Cardiac fibroblast (primary cell): Measurements from ENCODE around the gene ALLC.
"Not testable (repeated sequence)": the region's sequence is repeated elsewhere in the genome, so short reads cannot be mapped to it uniquely, and the experiment has no call there.

ENCODE experiments used
- DNase-seq, 2 donors: peaks; one replicate each; pipeline versions ENCODE4 v3.0.0 to v3.0.0-alpha.2; 2010; ENCODE audit warnings: low read depth in 2 of 2
- H3K4me3 ChIP-seq, 2 donors: replicated peaks in 1 of 2; 1 replicate in 1 of 2; 2 replicates in 1 of 2; pipeline ENCODE4 v1.5.1; 2011; ENCODE audit warnings: low read depth in 2 of 2, low read length in 2 of 2, mild to moderate bottlenecking in 2 of 2, moderate library complexity in 1 of 2
- CTCF ChIP-seq: IDR thresholded peaks from one replicate; pipeline ENCODE4 v1.5.1; 2011; ENCODE audit warnings: low read depth, mild to moderate bottlenecking, low read length, inconsistent platforms

ALLC gene

GRCh38 chr2:3612639-3613523 is 45.1 kb upstream of the ALLC start:
- TF ChIP-seq CTCF: no peak
- H3K4me3 ChIP-seq: no peak overlapping the region
- DNase-seq: no peak

- TF ChIP-seq CTCF: no peak
- no peak for DNase-seq
- H3K4me3 ChIP-seq: no peak overlapping the region
Observed at GRCh38 chr2:3613524-3613905, 44.5 kb upstream of the ALLC start.

- DNase-seq, H3K4me3 ChIP-seq: not testable (repeated sequence)
Observed at GRCh38 chr2:3614743-3615142, 43.3 kb upstream of the ALLC start.

GRCh38 chr2:3615541-3616200 is 42.3 kb upstream of the ALLC start:
- DNase-seq, H3K4me3 ChIP-seq: not testable (repeated sequence)

- not testable (repeated sequence) for DNase-seq, H3K4me3 ChIP-seq
Observed at GRCh38 chr2:3616435-3617197, 41.4 kb upstream of the ALLC start.

- no peak for DNase-seq
- TF ChIP-seq CTCF: no peak
- H3K4me3 ChIP-seq: no peak overlapping the region
Observed at GRCh38 chr2:3617198-3617890, 40.7 kb upstream of the ALLC start.

GRCh38 chr2:3618367-3618766 is 39.6 kb upstream of the ALLC start:
- DNase-seq: no peak
- no peak overlapping the region for H3K4me3 ChIP-seq
- TF ChIP-seq CTCF: no peak

- no peak for DNase-seq
- TF ChIP-seq CTCF: no peak
- H3K4me3 ChIP-seq: no peak overlapping the region
Observed at GRCh38 chr2:3619033-3619432, 39.0 kb upstream of the ALLC start.

- DNase-seq, H3K4me3 ChIP-seq: not testable (repeated sequence)
Observed at GRCh38 chr2:3619661-3620060, 38.3 kb upstream of the ALLC start.
